GM12864 (cell line): Measurements from ENCODE around the gene ATE1.

Source experiments
- DNase-seq: peaks from one replicate; pipeline ENCODE4 v3.0.0-alpha.2; 2011; ENCODE audit warnings: low read depth
- H3K4me3 ChIP-seq: 2 replicates; pipeline ENCODE4 v1.5.1; 2011; ENCODE audit warnings: mild to moderate bottlenecking, low read depth, low read length, control low read depth
- TF ChIP-seq, protein P1 (sequence below): IDR thresholded peaks from 2 replicates; pipeline ENCODE4 v1.5.1; 2011; ENCODE audit warnings: low read depth, mild to moderate bottlenecking, moderate library complexity, low read length, control low read depth, inconsistent platforms; ENCODE audit errors: missing control alignments

Gene ATE1

DNA sequence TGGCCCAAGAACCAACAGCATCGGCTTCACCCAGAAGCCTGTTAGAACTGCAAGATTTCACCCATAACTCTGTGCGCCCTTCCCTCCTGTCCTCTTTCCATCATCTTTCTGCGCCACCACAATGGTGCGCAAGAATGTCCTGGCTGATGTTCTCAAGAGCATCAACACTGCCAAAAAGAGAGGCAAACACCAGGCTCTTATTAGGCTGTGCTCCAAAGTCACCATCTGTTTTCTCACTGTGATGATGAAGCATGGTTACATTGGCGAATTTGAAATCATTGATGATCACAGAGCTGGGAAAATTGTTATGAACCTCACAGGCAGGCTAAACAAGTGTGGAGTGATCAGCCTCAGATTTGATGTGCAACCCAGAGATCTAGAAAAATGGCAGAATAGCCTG lies 214.3 kb downstream of the ATE1 start:
- TF ChIP-seq, protein P1, sequence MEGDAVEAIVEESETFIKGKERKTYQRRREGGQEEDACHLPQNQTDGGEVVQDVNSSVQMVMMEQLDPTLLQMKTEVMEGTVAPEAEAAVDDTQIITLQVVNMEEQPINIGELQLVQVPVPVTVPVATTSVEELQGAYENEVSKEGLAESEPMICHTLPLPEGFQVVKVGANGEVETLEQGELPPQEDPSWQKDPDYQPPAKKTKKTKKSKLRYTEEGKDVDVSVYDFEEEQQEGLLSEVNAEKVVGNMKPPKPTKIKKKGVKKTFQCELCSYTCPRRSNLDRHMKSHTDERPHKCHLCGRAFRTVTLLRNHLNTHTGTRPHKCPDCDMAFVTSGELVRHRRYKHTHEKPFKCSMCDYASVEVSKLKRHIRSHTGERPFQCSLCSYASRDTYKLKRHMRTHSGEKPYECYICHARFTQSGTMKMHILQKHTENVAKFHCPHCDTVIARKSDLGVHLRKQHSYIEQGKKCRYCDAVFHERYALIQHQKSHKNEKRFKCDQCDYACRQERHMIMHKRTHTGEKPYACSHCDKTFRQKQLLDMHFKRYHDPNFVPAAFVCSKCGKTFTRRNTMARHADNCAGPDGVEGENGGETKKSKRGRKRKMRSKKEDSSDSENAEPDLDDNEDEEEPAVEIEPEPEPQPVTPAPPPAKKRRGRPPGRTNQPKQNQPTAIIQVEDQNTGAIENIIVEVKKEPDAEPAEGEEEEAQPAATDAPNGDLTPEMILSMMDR = no peak
- DNase-seq = no peak
- no peak overlapping the region for H3K4me3 ChIP-seq

DNA sequence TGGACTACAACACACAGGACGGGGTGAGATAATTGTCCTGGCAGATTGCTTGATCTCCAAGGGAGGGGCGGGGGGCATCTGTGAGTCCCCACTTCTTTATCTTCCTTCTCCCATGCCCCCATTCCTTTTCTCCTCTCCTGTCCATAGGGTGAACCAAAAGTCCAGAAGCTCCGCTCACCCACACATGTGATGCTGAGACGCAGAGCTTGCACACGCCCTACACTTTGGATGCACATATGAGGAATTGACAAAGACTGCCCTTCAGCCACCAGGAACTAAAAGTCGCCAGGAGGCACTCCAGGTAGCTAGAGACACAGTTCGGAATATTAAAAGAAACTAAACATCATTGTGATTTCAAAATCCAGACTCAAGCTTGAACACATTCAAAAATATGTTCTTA lies 216.9 kb downstream of the ATE1 start:
- no peak for DNase-seq
- H3K4me3 ChIP-seq = no peak overlapping the region
- TF ChIP-seq, protein P1 = no peak

DNA sequence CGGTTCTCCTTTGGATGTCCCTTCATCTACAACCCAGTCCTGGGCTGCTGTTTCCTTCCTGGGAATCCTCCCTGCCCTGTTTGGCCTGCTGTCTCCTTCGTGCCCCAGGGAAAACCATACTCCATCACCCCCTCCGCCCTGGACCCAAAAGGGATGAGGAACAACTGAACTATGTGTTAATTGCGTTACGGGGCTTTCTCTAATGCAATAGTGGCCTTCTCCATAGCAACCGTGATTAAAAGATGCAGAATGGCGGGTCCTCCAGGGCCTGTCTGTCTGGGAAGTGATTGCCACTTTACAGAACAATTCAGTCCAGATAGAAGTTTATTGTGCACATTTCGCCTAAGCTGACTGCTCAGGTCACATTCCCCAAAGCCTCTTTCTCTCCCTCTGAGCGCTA lies 217.6 kb downstream of the ATE1 start:
- DNase-seq = no peak
- H3K4me3 ChIP-seq = no peak overlapping the region
- TF ChIP-seq, protein P1 = no peak

DNA sequence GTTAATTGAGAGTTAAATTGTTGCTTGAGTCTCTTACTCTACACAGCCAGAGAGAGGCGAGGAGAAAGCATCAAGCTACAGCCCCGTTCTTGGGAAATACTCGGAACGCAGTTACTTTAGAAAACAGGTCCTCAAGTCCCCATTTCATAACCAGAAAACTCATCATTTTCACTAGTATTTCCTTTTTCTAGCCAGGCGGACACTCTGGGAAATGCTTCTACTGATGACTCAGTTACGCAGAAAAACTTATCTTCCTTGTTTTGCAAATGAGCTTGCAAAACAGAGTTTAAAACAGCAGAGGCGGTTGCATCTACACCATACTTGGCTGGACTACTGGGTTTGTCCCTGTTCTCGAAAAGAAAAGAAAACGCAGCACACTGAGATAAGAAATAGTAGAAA lies 218.2 kb downstream of the ATE1 start:
- TF ChIP-seq, protein P1 = no peak
- no peak for DNase-seq
- no peak overlapping the region for H3K4me3 ChIP-seq

DNA sequence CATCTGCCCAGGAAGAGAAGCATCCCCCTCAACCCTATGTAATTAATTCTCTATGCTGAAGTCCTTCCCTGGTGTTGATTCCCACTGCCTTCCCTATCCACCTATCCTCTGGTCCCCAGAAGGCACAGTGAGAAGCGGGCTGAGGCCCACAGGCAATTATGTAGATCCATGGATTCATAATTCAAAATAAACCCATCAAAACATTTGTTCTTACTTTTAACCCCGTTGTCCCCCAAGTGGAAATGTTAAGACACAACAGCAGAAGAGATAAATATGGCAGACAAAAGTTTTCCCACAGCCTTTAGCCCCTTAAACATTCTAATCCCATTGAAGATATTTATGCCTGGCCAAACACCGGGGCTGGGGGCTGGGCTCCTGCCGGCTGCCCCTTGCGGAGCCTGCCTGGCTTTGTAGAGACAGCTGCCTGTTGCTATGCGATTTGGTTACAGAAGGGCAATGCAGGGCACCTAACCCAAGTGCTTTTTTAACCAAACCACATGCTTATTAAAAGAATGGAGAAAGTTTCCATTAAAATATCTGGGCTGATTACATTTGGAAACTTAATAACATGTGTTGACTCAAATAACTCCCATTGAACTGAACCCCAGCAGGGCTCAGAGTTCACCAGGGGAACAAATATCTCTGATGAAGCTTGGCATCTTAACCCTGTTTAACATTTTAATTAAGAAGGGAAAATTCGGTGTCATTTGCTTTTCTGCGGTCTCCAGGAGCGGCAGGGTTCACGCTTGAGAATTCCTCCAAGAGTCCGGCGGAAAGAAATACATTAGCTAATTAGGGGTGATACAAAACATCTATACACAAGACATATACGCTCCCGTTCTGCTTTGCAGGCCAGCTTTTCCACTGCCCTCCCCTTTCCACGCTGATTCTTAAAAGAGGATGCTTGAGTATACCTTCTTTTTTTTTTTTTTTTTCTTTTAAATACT lies 218.8 kb downstream of the ATE1 start:
- H3K4me3 ChIP-seq = no peak overlapping the region
- TF ChIP-seq, protein P1 = peak; percentile 3
- DNase-seq = no peak

DNA sequence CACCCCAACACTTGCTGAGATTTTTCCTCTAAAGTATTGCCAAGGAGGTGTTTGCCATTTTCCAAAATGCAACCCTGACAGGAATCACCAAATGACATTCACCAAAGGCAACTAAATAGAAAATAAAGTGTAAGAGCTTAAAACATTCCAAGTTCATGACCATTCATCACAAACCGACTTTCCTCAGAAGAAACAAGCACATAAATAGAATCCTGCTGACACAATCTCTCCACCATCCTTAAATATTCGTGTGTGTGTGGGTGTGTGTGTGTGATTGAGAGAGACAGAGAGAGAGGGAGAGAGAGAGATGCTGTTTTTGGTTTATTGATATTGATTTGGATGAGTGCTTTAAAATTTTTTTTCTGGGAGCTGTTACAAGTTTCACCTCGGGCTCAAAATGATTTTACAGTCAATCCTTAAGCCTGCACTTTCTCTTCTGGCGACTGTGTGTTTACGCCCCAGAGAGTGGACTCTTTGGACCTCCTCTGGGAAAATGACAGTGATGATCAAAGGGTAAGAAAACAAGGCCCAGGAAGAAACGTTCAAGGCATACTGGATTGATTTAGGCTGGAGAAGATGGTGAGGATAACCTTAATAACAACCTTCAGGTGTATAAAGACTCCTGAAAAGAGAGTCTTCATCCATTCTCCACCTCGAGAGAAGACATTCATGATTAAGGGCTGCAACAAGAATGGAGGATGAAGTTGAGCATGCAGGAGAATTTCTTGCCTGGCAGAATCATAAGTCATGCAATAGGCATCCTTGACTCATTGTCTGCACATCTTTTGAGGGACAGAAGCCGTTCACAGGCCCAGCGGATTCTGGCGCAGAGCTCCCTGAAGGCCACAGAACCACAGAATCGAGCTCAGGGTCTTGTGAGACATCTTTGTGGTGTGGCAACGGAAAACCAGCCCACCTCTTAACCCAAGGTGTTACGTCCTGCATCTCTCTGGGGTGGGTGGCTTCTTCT lies 225.2 kb downstream of the ATE1 start:
- TF ChIP-seq, protein P1 = no peak
- no peak overlapping the region for H3K4me3 ChIP-seq
- DNase-seq = no peak
